ENCODE results near the gene CDC16.

The CDC16 gene

DNA sequence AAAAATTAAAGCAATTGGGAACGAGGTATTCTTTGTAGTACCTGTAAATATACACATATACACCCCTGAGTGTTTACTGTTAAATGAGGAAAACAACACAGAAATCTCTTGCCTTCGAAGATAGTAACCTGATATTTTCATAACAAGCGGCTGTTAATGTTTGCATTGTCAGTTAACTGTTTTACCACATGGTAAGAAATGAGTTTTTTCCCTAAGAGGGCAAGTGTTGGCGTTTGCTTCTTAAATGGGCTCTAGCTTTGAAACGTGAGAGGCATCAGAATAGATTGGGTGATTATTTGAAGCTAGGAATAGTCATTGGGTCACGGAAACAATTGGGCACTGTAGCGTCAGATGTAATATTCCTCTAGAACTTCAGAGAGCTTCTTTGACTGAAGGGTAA is 24.7 kb downstream of the CDC16 start:
- DNase-seq (ENCODE audit: low read depth in 1 of 2, low spot score in 1 of 2), result no peak
- no peak overlapping the region for H3K27ac ChIP-seq (replicated peaks)
- TF ChIP-seq, protein P1, sequence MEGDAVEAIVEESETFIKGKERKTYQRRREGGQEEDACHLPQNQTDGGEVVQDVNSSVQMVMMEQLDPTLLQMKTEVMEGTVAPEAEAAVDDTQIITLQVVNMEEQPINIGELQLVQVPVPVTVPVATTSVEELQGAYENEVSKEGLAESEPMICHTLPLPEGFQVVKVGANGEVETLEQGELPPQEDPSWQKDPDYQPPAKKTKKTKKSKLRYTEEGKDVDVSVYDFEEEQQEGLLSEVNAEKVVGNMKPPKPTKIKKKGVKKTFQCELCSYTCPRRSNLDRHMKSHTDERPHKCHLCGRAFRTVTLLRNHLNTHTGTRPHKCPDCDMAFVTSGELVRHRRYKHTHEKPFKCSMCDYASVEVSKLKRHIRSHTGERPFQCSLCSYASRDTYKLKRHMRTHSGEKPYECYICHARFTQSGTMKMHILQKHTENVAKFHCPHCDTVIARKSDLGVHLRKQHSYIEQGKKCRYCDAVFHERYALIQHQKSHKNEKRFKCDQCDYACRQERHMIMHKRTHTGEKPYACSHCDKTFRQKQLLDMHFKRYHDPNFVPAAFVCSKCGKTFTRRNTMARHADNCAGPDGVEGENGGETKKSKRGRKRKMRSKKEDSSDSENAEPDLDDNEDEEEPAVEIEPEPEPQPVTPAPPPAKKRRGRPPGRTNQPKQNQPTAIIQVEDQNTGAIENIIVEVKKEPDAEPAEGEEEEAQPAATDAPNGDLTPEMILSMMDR (IDR thresholded peaks at IDR 0.05; ENCODE audit: insufficient read depth, low read length), result no peak
- no peak overlapping the region for H3K4me3 ChIP-seq (replicated peaks; ENCODE audit: insufficient read depth, low read length)
- H3K27me3 ChIP-seq (ENCODE audit: insufficient read depth, poor library complexity, severe bottlenecking), result no peaks in the 10 kb centered on the region

DNA sequence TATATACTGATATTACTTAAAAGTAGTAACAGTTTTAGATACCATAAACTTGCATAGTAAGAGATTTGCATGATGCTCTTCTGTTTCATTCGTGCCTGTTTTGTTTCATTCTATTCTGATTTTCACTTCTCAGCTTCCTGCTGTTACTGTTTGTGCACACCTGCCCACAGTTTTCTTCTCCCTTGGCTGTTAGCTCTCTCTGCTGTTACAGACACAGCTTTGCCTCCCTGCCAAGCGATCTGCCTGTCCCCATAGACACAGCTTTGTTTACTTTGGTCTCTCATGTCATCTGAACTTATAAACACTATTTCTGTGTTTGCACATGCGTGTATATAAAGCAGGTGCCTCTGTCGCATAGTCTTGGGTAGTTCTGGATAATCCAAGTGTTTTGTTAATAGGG is 25.3 kb downstream of the CDC16 start:
- Histone ChIP-seq H3K27ac (replicated peaks) (no peak overlapping the region), H3K4me3 (replicated peaks; ENCODE audit: insufficient read depth, low read length) (no peak overlapping the region), H3K27me3 (ENCODE audit: insufficient read depth, poor library complexity, severe bottlenecking) (no peaks in the 10 kb centered on the region)
- TF ChIP-seq, protein P2, sequence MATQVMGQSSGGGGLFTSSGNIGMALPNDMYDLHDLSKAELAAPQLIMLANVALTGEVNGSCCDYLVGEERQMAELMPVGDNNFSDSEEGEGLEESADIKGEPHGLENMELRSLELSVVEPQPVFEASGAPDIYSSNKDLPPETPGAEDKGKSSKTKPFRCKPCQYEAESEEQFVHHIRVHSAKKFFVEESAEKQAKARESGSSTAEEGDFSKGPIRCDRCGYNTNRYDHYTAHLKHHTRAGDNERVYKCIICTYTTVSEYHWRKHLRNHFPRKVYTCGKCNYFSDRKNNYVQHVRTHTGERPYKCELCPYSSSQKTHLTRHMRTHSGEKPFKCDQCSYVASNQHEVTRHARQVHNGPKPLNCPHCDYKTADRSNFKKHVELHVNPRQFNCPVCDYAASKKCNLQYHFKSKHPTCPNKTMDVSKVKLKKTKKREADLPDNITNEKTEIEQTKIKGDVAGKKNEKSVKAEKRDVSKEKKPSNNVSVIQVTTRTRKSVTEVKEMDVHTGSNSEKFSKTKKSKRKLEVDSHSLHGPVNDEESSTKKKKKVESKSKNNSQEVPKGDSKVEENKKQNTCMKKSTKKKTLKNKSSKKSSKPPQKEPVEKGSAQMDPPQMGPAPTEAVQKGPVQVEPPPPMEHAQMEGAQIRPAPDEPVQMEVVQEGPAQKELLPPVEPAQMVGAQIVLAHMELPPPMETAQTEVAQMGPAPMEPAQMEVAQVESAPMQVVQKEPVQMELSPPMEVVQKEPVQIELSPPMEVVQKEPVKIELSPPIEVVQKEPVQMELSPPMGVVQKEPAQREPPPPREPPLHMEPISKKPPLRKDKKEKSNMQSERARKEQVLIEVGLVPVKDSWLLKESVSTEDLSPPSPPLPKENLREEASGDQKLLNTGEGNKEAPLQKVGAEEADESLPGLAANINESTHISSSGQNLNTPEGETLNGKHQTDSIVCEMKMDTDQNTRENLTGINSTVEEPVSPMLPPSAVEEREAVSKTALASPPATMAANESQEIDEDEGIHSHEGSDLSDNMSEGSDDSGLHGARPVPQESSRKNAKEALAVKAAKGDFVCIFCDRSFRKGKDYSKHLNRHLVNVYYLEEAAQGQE (IDR thresholded peaks at IDR 0.05; ENCODE audit: insufficient replicate concordance, low read depth), result no peak
- no peak for TF ChIP-seq GABPA (IDR thresholded peaks at IDR 0.05; ENCODE audit: low read depth)
- TF ChIP-seq, protein P1 (IDR thresholded peaks at IDR 0.05; ENCODE audit: insufficient read depth, low read length), result no peak
- TF ChIP-seq POLR2AphosphoS5 (IDR thresholded peaks at IDR 0.05; ENCODE audit: low read depth), result no peak
- no peak for TF ChIP-seq SPI1 (IDR thresholded peaks at IDR 0.05; ENCODE audit: borderline replicate concordance, low read depth)
- DNase-seq (ENCODE audit: low read depth in 1 of 2, low spot score in 1 of 2), result no peak

DNA sequence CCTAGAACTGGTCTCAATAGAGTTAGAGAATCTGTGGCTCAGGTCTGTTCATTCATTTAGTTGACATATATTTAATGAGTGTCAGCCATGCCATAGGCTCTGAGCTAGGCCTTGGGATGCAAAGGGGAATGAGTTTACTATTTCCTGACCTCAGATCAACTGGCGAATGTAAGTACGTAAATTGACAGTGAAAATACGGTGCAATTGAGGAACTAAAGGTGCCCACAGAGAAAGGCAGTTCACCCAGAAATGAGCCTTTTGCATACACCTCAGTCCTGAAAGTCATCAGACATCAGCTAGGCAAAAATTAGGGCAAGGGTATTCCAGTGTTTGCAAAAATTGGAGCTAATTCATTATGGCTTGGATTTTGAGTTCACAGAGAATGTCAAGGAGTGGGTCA is 26.1 kb downstream of the CDC16 start:
- Histone ChIP-seq H3K27ac (replicated peaks) (no peak overlapping the region), H3K27me3 (ENCODE audit: insufficient read depth, poor library complexity, severe bottlenecking) (no peaks in the 10 kb centered on the region), H3K4me3 (replicated peaks; ENCODE audit: insufficient read depth, low read length) (no peak overlapping the region)
- no peak for TF ChIP-seq POLR2AphosphoS5 (IDR thresholded peaks at IDR 0.05; ENCODE audit: low read depth)
- TF ChIP-seq, protein P2 (IDR thresholded peaks at IDR 0.05; ENCODE audit: insufficient replicate concordance, low read depth), result no peak
- TF ChIP-seq, protein P1 (IDR thresholded peaks at IDR 0.05; ENCODE audit: insufficient read depth, low read length), result no peak
- no peak for TF ChIP-seq GABPA (IDR thresholded peaks at IDR 0.05; ENCODE audit: low read depth)
- TF ChIP-seq SPI1 (IDR thresholded peaks at IDR 0.05; ENCODE audit: borderline replicate concordance, low read depth), result no peak
- no peak for DNase-seq (ENCODE audit: low read depth in 1 of 2, low spot score in 1 of 2)

DNA sequence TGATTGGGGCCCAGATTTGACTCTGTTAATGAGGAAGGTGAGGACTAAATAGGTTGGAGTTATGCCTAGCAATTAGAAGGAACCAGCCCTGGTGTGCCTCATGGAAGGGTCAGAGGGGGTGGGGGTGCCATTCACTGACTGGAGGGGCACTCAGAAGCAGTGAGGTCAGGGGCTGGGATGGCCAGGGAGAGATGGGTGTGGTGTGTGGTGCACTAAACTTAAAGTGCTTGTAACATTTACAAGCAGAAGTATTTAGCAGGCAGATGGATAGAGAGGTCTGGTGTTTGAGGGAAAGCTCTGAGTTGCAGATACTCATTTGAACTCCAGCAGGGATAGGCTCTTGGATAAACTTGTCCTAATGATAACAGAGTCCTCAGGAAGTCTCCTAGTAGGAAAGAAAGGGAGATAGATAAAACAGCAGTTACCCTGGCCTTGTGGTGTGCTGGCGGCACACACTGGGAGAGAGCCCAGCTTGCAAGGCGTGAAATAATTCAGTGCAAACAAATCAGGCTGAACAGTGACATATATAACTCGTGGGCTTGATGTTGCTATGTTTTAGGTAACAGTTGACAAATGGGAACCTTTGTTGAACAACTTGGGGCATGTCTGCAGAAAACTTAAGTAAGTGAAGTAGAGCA is 26.8 kb downstream of the CDC16 start:
- no peak overlapping the region for H3K4me3 ChIP-seq (replicated peaks; ENCODE audit: insufficient read depth, low read length)
- H3K27me3 ChIP-seq (ENCODE audit: insufficient read depth, poor library complexity, severe bottlenecking), result no peaks in the 10 kb centered on the region
- H3K27ac ChIP-seq (replicated peaks), result no peak overlapping the region
- no peak for DNase-seq (ENCODE audit: low read depth in 1 of 2, low spot score in 1 of 2)
- TF ChIP-seq POLR2AphosphoS5 (IDR thresholded peaks at IDR 0.05; ENCODE audit: low read depth), result no peak
- TF ChIP-seq, protein P1 (IDR thresholded peaks at IDR 0.05; ENCODE audit: insufficient read depth, low read length), result no peak
- TF ChIP-seq SPI1 (IDR thresholded peaks at IDR 0.05; ENCODE audit: borderline replicate concordance, low read depth), result no peak
- TF ChIP-seq, protein P2 (IDR thresholded peaks at IDR 0.05; ENCODE audit: insufficient replicate concordance, low read depth), result no peak
- TF ChIP-seq GABPA (IDR thresholded peaks at IDR 0.05; ENCODE audit: low read depth), result no peak

Measured in HL-60 (cell line).